GM12878 (cell line): Measurements from ENCODE around the gene LKAAEAR1. TPM values are rescaled to one million over a fixed set of nuclear protein-coding genes. Genes with fewer than 3 reads are reported as not detected.

ENCODE experiments used
- ATAC-seq: fragments of 200-7000 bp; cut with Tn5 transposase; 3 replicates; pipeline ENCODE4 v1.9.1; 2020; ENCODE audit warnings: mild to moderate bottlenecking, moderate library complexity
- BruUV-seq: library from RNA; stranded (reverse); fragments of 400-500 nt; replicated peaks from 2 replicates; lab custom pipeline; 2021; lab: Mats Ljungman, UMichigan
- CTCF ChIA-PET: fragments of 300-600 bp; sonication (Branson Sonifier 250); formaldehyde crosslinking; extraction: SDS; loops from one replicate; lab custom pipeline; 2021; ENCODE audit warnings: inconsistent platforms; lab: Yijun Ruan, JAX
- POLR2A ChIA-PET: fragments of 350-600 bp; formaldehyde crosslinking; extraction: SDS; loops from one replicate; lab custom pipeline; 2021; ENCODE audit warnings: inconsistent platforms; lab: Charles Lee
- RAD21 ChIA-PET: fragments of 300-600 bp; sonication (Branson Sonifier 250); formaldehyde crosslinking; loops from one replicate; lab custom pipeline; 2023; ENCODE audit warnings: antibody characterized with exemption; ENCODE audit not compliant: unreplicated experiment; lab: Charles Lee
- SMC1A ChIA-PET: fragments of 300-600 bp; sonication (Branson Sonifier 250); formaldehyde crosslinking; loops from one replicate; lab custom pipeline; 2023; ENCODE audit not compliant: unreplicated experiment, uncharacterized antibody; lab: Charles Lee
- DNase-seq: peaks from one replicate; pipeline ENCODE4 v3.0.0-alpha.2; 2011; ENCODE audit warnings: low read depth, low spot score
- FAIRE-seq: peaks from 3 replicates; lab custom pipeline; 2011; peaks lifted over from hg19 to GRCh38; lab: Jason Lieb, UNC
- H2AFZ ChIP-seq: 2 replicates; pipeline ENCODE4 v1.6.0; 2011; ENCODE audit warnings: low read depth, low read length, control low read depth; ENCODE audit not compliant: control insufficient read depth
- H3K27ac ChIP-seq: 2 replicates; pipeline ENCODE4 v1.5.1; 2011; ENCODE audit warnings: control low read depth; ENCODE audit not compliant: control insufficient read depth, insufficient read depth
- H3K27me3 ChIP-seq, 2 experiments: replicated peaks in 1 of 2; 2 replicates each; pipeline versions ENCODE4 v1.6.0 to v1.6.1; 2011; ENCODE audit warnings: low read length in 1 of 2; ENCODE audit not compliant: control insufficient read depth in 2 of 2, insufficient read depth in 2 of 2
- H3K36me3 ChIP-seq, 2 experiments: 2 replicates each; pipeline ENCODE4 v1.5.1; 2011; ENCODE audit warnings: low read length in 1 of 2; ENCODE audit not compliant: control insufficient read depth in 2 of 2, insufficient read depth in 2 of 2
- H3K4me1 ChIP-seq: 2 replicates; pipeline ENCODE4 v1.6.1; 2011; ENCODE audit warnings: mild to moderate bottlenecking, low read length, moderate library complexity, mixed read lengths; ENCODE audit not compliant: control insufficient read depth, insufficient read depth
- H3K4me2 ChIP-seq: 2 replicates; pipeline ENCODE4 v1.6.0; 2011; ENCODE audit warnings: control low read depth; ENCODE audit not compliant: control insufficient read depth, insufficient read depth
- H3K4me3 ChIP-seq: fragments of 200-600 bp; sonication (generic); 2 replicates; pipeline ENCODE4 v1.5.1; 2016
- H3K79me2 ChIP-seq: 2 replicates; pipeline ENCODE4 v1.6.0; 2011; ENCODE audit warnings: low read length; ENCODE audit not compliant: control insufficient read depth, insufficient read depth
- H3K9ac ChIP-seq: 2 replicates; pipeline ENCODE4 v1.8.0; 2011; ENCODE audit warnings: low read length, control low read depth, mixed read lengths; ENCODE audit not compliant: control insufficient read depth, insufficient read depth
- H3K9me3 ChIP-seq: replicated peaks from 3 replicates; pipeline ENCODE4 v1.5.1; 2011; ENCODE audit warnings: mild to moderate bottlenecking, low read length; ENCODE audit not compliant: control insufficient read depth, insufficient read depth
- H4K20me1 ChIP-seq: 2 replicates; pipeline ENCODE4 v1.6.0; 2011; ENCODE audit not compliant: control insufficient read depth, insufficient read depth
- CBFB ChIP-seq: IDR thresholded peaks from 2 replicates; pipeline ENCODE4 v1.6.1; 2016; ENCODE audit warnings: antibody characterized with exemption, low read depth
- CHD4 ChIP-seq: fragments of 200-600 bp; sonication (generic); IDR thresholded peaks from 2 replicates; pipeline ENCODE4 v1.6.1; 2016; ENCODE audit warnings: mild to moderate bottlenecking
- EP300 ChIP-seq, 2 experiments: fragments of 150-350 bp in 1 of 2; IDR thresholded peaks; 2 replicates each; pipeline ENCODE4 v1.6.1; 2011 to 2012; ENCODE audit warnings: low read depth in 2 of 2, low read length in 2 of 2, borderline replicate concordance in 1 of 2, improper control_type of control experiment in 1 of 2, inconsistent platforms in 1 of 2; ENCODE audit not compliant: control insufficient read depth in 1 of 2
- IKZF2 ChIP-seq, 2 experiments: fragments of 450-650 bp; IDR thresholded peaks; 2 replicates each; pipeline ENCODE4 v1.6.1; 2017; ENCODE audit warnings: mild to moderate bottlenecking in 2 of 2, moderate library complexity in 2 of 2
- KDM1A ChIP-seq: fragments of 200-600 bp; sonication (generic); IDR thresholded peaks from 2 replicates; pipeline ENCODE4 v1.6.1; 2016; ENCODE audit warnings: borderline replicate concordance
- RAD51 ChIP-seq: fragments of 450-650 bp; IDR thresholded peaks from 2 replicates; pipeline ENCODE4 v1.6.1; 2016; ENCODE audit warnings: moderate library complexity, mild to moderate bottlenecking, inconsistent platforms
- YY1 ChIP-seq: IDR thresholded peaks from 2 replicates; pipeline ENCODE4 v1.6.1; 2011; ENCODE audit warnings: low read depth, mild to moderate bottlenecking, low read length
- WGBS: methylation state at CpG from one replicate; pipeline ENCODE4 v1.1.6; 2016; ENCODE audit warnings: low lambda C conversion rate; ENCODE audit not compliant: insufficient replicate concordance, insufficient coverage; ENCODE audit errors: missing lambda C conversion rate; 5-methylcytosine and 5-hydroxymethylcytosine counted together
- in situ Hi-C: fragments of 300-500 bp; cut with MboI; formaldehyde crosslinking; loops from 9 replicates; pipeline ENCODE4 v1.14.3; 2018; ENCODE audit warnings: mixed read lengths
- intact Hi-C: fragments of 100-400 bp; cut with micrococcal nuclease; formaldehyde crosslinking; loops from one replicate; pipeline ENCODE4 v1.14.2; 2022; ENCODE audit not compliant: unreplicated experiment
- polyA plus RNA-seq, 11 experiments: library from polyadenylated mRNA; depleted of rRNA in 4 of 11; unstranded in 6 of 11; stranded (reverse) in 5 of 11; fragments of >200 nt; fragmentation: Nextera tagmentation in 4 of 11; fragmentation: Illumina TruSeq in 1 of 11; extraction: Ambion mirVana in 4 of 11; extraction: Trizol in 1 of 11; gene quantifications; 1 replicate in 1 of 11; 2 replicates in 10 of 11; pipeline versions ENCODE4 v1.2.1 to v1.2.3, GENCODE V29; 2011 to 2016; ENCODE audit warnings: inconsistent platforms in 2 of 11, missing spikeins in 2 of 11, low read depth in 1 of 11
- total RNA-seq, 4 experiments: library from RNA; depleted of rRNA in 3 of 4; stranded (reverse); fragments of >200 nt in 3 of 4; fragmentation: Illumina TruSeq in 1 of 4; extraction: Trizol in 1 of 4; gene quantifications; 2 replicates each; pipeline versions ENCODE4 v1.2.1 to v1.2.3, GENCODE V29; 2013 to 2021
- TF ChIP-seq, protein P1 (sequence below): fragments of 450-650 bp; formaldehyde crosslinking; IDR thresholded peaks from 2 replicates; pipeline ENCODE4 v1.4.0; 2022; ENCODE audit warnings: mild to moderate bottlenecking, moderate library complexity
- TF ChIP-seq, protein P2 (sequence below): fragments of 450-650 bp; IDR thresholded peaks from 2 replicates; pipeline ENCODE4 v1.6.1; 2018; ENCODE audit warnings: borderline replicate concordance, mild to moderate bottlenecking; ENCODE audit not compliant: partially characterized antibody
- TF ChIP-seq, protein P3 (sequence below): IDR thresholded peaks from 2 replicates; pipeline ENCODE4 v1.6.1; 2012; ENCODE audit warnings: low read length, inconsistent platforms
- TF ChIP-seq, protein P4 (sequence below): fragments of 450-650 bp; IDR thresholded peaks from 2 replicates; pipeline ENCODE4 v1.6.1; 2018; ENCODE audit warnings: mild to moderate bottlenecking, low read depth, moderate library complexity; ENCODE audit not compliant: partially characterized antibody
- TF ChIP-seq, protein P5 (sequence below): IDR thresholded peaks from 2 replicates; pipeline ENCODE4 v1.6.1; 2011; ENCODE audit warnings: low read depth, low read length, improper control_type of control experiment, borderline replicate concordance

Gene LKAAEAR1
- total and polyA plus RNA-seq, 10 of the 15 experiments (the other 5 are each of a cell fraction or from before 2014, with no cell fraction given), result not detected

DNA sequence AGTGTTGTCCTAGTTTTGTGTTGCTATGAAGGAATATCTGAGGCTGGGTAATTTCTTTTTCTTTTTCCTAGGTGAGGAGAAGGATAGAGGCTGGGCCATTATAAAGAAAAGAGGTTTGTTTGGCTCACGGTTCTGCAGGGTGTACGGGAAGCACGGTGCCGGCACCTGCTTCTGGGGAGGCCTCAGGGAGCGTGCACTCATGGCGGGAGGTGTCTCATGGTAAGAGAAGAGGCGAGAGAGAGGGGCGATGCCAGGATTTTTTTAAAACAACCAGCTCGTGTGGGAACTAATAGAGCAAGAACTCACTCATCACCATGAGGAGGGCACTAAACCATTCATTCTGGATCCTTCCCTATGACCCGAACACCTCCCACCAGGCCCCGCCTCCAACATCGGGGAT, 37.4 kb upstream of the LKAAEAR1 start:
- BruUV-seq, result no TSS peak
- peaks cover 5% of the 10 kb centered on the region for H3K4me1 ChIP-seq
- H3K4me3 ChIP-seq, result no peak overlapping the region
- 62% methylated on average over 12 of the region's 12 CpGs for WGBS
- no peaks in the 10 kb centered on the region for H3K27me3 ChIP-seq
- H3K79me2 ChIP-seq, result no peaks in the 10 kb centered on the region
- H2AFZ ChIP-seq, result no peak overlapping the region
- H3K9ac ChIP-seq, result no peak overlapping the region
- ChIA-PET RAD21 (interaction anchor here (0.6 to 3.0 kb wide), 9 partner anchors 15 to 256 kb away, joined by 3 to 67 read pairs (median 4); partner anchors contain the start of genes LKAAEAR1, NPBWR2, OPRL1 and RGS19), CTCF (interaction anchor here (0.7 to 4.0 kb wide), 17 partner anchors 13 to 584 kb away, joined by 3 to 65 read pairs (median 4); partner anchors contain the start of genes C20orf204, LKAAEAR1, NPBWR2 and OPRL1), POLR2A (interaction anchor here (2.0 kb wide), 1 partner anchor 38 kb away, joined by 12 read pairs; the partner anchor contains the start of gene LKAAEAR1), SMC1A (interaction anchor here (0.7 to 3.3 kb wide), 8 partner anchors 17 to 117 kb away, joined by 3 to 13 read pairs (median 8); partner anchors contain the start of gene LKAAEAR1)
- H4K20me1 ChIP-seq, result no peaks in the 10 kb centered on the region
- H3K36me3 ChIP-seq, result no peaks in the 10 kb centered on the region
- ATAC-seq, result no peak
- no peak overlapping the region for H3K4me2 ChIP-seq
- no peaks in the 10 kb centered on the region for H3K9me3 ChIP-seq
- in situ Hi-C loops (no loop called here), intact Hi-C loops (loop anchor here (5.0 kb wide), 1 partner anchor 584 kb away; the partner anchor contains the start of gene PTK6)
- FAIRE-seq, result no peak
- no peak for DNase-seq
- no peak overlapping the region for H3K27ac ChIP-seq
- TF ChIP-seq, protein P1, sequence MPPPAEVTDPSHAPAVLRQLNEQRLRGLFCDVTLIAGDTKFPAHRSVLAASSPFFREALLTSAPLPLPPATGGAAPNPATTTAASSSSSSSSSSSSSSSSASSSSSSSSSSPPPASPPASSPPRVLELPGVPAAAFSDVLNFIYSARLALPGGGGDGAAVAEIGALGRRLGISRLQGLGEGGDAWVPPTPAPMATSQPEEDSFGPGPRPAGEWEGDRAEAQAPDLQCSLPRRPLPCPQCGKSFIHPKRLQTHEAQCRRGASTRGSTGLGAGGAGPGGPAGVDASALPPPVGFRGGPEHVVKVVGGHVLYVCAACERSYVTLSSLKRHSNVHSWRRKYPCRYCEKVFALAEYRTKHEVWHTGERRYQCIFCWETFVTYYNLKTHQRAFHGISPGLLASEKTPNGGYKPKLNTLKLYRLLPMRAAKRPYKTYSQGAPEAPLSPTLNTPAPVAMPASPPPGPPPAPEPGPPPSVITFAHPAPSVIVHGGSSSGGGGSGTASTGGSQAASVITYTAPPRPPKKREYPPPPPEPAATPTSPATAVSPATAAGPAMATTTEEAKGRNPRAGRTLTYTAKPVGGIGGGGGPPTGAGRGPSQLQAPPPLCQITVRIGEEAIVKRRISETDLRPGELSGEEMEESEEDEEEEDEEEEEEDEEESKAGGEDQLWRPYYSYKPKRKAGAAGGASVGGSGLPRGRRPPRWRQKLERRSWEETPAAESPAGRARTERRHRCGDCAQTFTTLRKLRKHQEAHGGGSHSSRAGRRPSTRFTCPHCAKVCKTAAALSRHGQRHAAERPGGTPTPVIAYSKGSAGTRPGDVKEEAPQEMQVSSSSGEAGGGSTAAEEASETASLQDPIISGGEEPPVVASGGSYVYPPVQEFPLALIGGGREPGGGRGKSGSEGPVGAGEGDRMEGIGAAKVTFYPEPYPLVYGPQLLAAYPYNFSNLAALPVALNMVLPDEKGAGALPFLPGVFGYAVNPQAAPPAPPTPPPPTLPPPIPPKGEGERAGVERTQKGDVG (CRISPR knock-in tag), result no peak
- TF ChIP-seq YY1 (no peak), CBFB (no peak), CHD4 (no peak), KDM1A (no peak), RAD51 (no peak), IKZF2 (IDR thresholded peaks at IDR 0.05) (no peak), EP300 (IDR thresholded peaks at IDR 0.05; ENCODE audit: borderline replicate concordance in 1 of 2, control insufficient read depth in 1 of 2, low read depth in 2 of 2, low read length in 2 of 2) (no peak)
- TF ChIP-seq, protein P2, sequence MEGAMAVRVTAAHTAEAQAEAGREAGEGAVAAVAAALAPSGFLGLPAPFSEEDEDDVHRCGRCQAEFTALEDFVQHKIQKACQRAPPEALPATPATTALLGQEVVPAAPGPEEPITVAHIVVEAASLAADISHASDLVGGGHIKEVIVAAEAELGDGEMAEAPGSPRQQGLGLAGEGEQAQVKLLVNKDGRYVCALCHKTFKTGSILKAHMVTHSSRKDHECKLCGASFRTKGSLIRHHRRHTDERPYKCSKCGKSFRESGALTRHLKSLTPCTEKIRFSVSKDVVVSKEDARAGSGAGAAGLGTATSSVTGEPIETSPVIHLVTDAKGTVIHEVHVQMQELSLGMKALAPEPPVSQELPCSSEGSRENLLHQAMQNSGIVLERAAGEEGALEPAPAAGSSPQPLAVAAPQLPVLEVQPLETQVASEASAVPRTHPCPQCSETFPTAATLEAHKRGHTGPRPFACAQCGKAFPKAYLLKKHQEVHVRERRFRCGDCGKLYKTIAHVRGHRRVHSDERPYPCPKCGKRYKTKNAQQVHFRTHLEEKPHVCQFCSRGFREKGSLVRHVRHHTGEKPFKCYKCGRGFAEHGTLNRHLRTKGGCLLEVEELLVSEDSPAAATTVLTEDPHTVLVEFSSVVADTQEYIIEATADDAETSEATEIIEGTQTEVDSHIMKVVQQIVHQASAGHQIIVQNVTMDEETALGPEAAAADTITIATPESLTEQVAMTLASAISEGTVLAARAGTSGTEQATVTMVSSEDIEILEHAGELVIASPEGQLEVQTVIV, result no peak
- TF ChIP-seq, protein P3, sequence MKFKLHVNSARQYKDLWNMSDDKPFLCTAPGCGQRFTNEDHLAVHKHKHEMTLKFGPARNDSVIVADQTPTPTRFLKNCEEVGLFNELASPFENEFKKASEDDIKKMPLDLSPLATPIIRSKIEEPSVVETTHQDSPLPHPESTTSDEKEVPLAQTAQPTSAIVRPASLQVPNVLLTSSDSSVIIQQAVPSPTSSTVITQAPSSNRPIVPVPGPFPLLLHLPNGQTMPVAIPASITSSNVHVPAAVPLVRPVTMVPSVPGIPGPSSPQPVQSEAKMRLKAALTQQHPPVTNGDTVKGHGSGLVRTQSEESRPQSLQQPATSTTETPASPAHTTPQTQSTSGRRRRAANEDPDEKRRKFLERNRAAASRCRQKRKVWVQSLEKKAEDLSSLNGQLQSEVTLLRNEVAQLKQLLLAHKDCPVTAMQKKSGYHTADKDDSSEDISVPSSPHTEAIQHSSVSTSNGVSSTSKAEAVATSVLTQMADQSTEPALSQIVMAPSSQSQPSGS, result no peak
- TF ChIP-seq, protein P4, sequence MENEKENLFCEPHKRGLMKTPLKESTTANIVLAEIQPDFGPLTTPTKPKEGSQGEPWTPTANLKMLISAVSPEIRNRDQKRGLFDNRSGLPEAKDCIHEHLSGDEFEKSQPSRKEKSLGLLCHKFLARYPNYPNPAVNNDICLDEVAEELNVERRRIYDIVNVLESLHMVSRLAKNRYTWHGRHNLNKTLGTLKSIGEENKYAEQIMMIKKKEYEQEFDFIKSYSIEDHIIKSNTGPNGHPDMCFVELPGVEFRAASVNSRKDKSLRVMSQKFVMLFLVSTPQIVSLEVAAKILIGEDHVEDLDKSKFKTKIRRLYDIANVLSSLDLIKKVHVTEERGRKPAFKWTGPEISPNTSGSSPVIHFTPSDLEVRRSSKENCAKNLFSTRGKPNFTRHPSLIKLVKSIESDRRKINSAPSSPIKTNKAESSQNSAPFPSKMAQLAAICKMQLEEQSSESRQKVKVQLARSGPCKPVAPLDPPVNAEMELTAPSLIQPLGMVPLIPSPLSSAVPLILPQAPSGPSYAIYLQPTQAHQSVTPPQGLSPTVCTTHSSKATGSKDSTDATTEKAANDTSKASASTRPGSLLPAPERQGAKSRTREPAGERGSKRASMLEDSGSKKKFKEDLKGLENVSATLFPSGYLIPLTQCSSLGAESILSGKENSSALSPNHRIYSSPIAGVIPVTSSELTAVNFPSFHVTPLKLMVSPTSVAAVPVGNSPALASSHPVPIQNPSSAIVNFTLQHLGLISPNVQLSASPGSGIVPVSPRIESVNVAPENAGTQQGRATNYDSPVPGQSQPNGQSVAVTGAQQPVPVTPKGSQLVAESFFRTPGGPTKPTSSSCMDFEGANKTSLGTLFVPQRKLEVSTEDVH, result no peak
- TF ChIP-seq, protein P5, sequence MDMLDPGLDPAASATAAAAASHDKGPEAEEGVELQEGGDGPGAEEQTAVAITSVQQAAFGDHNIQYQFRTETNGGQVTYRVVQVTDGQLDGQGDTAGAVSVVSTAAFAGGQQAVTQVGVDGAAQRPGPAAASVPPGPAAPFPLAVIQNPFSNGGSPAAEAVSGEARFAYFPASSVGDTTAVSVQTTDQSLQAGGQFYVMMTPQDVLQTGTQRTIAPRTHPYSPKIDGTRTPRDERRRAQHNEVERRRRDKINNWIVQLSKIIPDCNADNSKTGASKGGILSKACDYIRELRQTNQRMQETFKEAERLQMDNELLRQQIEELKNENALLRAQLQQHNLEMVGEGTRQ, result no peak
